Stomach (tissue), 4 donors: ENCODE data around the gene PKIG.

Experiments
- EP300 ChIP-seq: sonication (generic); formaldehyde crosslinking; IDR thresholded peaks from one replicate; pipeline ENCODE4 v1.6.1; 2017; ENCODE audit warnings: antibody characterized with exemption
- POLR2AphosphoS5 ChIP-seq, 3 donors: sonication (generic); formaldehyde crosslinking; IDR thresholded peaks; one replicate each; pipeline ENCODE4 v1.6.1; 2016; ENCODE audit warnings: antibody characterized with exemption in 3 of 3
- TF ChIP-seq, protein P1 (sequence below), 7 experiments: fragments of 450-650 bp in 4 of 7; fragments of 200-600 bp in 3 of 7; sonication (generic) in 3 of 7; IDR thresholded peaks; one replicate each; pipeline ENCODE4 v1.5.1; 2016 to 2019; ENCODE audit warnings: antibody characterized with exemption in 7 of 7, control low read depth in 2 of 7, mild to moderate bottlenecking in 1 of 7

DNA sequence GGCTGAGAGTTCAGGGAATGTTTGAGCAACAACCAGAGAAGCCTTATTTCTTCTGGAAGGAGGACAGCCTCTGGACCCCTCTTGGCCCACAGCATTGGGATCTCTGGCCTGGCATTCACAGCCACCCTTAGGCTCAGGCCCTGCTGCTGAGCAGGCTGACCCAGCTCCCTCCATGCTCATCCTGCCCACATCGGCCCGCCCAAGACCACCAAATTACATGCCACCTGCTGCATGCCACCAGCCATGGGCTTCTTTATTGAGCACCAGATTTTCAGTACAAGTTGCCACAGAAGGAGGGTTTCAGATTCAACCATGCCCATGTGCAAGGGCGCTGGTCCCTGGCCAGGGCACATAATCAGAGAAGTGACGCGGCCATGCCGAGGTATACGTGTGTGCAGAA lies 36.9 kb downstream of the PKIG start:
- TF ChIP-seq, protein P1, sequence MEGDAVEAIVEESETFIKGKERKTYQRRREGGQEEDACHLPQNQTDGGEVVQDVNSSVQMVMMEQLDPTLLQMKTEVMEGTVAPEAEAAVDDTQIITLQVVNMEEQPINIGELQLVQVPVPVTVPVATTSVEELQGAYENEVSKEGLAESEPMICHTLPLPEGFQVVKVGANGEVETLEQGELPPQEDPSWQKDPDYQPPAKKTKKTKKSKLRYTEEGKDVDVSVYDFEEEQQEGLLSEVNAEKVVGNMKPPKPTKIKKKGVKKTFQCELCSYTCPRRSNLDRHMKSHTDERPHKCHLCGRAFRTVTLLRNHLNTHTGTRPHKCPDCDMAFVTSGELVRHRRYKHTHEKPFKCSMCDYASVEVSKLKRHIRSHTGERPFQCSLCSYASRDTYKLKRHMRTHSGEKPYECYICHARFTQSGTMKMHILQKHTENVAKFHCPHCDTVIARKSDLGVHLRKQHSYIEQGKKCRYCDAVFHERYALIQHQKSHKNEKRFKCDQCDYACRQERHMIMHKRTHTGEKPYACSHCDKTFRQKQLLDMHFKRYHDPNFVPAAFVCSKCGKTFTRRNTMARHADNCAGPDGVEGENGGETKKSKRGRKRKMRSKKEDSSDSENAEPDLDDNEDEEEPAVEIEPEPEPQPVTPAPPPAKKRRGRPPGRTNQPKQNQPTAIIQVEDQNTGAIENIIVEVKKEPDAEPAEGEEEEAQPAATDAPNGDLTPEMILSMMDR (IDR thresholded peaks at IDR 0.05): no peak
- TF ChIP-seq EP300: no peak
- TF ChIP-seq POLR2AphosphoS5 (IDR thresholded peaks at IDR 0.05): no peak
